Chondrocyte (in vitro differentiated cells): Measurements from ENCODE around the gene ZDHHC7. TPM values are rescaled to one million over a fixed set of nuclear protein-coding genes. Genes with fewer than 3 reads are reported as not detected.
A peak's percentile ranks its signal among the peaks of the same experiment; 100 is the strongest.

Experiments used
- DNase-seq: peaks from one replicate; pipeline ENCODE4 v3.0.0; 2021; ENCODE audit warnings: mixed read lengths, low spot score
- H3K27ac Mint-ChIP-seq: one replicate; pipeline ENCODE4 v1.8.0; 2021; ENCODE audit warnings: mild to moderate bottlenecking, moderate library complexity, mixed read lengths; ENCODE audit not compliant: unreplicated experiment
- H3K27me3 Mint-ChIP-seq: 2 replicates; pipeline ENCODE4 v1.8.0; 2021; ENCODE audit warnings: low read depth, mixed read lengths
- H3K36me3 Mint-ChIP-seq: 2 replicates; pipeline ENCODE4 v1.8.0; 2021; ENCODE audit warnings: low read depth, mixed read lengths
- H3K4me1 Mint-ChIP-seq: 2 replicates; pipeline ENCODE4 v1.8.0; 2021; ENCODE audit warnings: low read depth, mild to moderate bottlenecking, mixed read lengths
- H3K4me3 Mint-ChIP-seq: one replicate; pipeline ENCODE4 v1.8.0; 2021; ENCODE audit warnings: mild to moderate bottlenecking, moderate library complexity, mixed read lengths; ENCODE audit not compliant: unreplicated experiment
- H3K9me3 Mint-ChIP-seq: 2 replicates; pipeline ENCODE4 v1.8.0; 2021; ENCODE audit warnings: low read depth, mixed read lengths
- CTCF ChIP-seq: fragments of 200-600 bp; sonication (generic); IDR thresholded peaks from 2 replicates; pipeline ENCODE4 v1.5.0; 2021; ENCODE audit warnings: antibody characterized with exemption, mild to moderate bottlenecking, moderate library complexity
- total RNA-seq: library from RNA; stranded (reverse); gene quantifications from 3 replicates; pipeline ENCODE4 v1.2.1, GENCODE V29; 2021

ZDHHC7 gene
- total RNA-seq, 1 donor from 2014 or later: 50.2 TPM

DNA sequence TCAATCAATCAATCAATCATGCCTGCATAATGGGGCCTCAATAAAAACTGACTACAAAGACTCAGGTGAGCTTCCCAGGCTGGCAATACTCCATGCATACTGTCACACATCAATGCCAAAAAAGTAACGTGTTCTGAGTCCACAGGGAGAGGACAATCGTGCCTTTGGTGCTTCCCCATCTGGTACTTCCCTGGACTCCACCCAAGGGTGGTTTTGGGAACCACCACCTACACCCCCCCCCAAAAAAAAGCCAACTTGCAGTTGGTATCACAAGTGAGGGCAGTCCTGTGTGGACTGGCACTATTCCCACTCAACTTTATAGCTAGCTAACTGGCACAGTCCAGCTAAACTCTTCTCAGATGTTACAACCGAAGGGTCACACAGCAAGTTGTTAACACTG, 3.1 kb downstream of the ZDHHC7 start:
- Mint-ChIP-seq H3K27ac (no peak overlapping the region), H3K36me3 (no peaks in the 10 kb centered on the region), H3K9me3 (no peaks in the 10 kb centered on the region), H3K4me1 (peaks cover 70% of the 10 kb centered on the region), H3K4me3 (no peak overlapping the region), H3K27me3 (no peaks in the 10 kb centered on the region)
- TF ChIP-seq CTCF: no peak
- no peak for DNase-seq

DNA sequence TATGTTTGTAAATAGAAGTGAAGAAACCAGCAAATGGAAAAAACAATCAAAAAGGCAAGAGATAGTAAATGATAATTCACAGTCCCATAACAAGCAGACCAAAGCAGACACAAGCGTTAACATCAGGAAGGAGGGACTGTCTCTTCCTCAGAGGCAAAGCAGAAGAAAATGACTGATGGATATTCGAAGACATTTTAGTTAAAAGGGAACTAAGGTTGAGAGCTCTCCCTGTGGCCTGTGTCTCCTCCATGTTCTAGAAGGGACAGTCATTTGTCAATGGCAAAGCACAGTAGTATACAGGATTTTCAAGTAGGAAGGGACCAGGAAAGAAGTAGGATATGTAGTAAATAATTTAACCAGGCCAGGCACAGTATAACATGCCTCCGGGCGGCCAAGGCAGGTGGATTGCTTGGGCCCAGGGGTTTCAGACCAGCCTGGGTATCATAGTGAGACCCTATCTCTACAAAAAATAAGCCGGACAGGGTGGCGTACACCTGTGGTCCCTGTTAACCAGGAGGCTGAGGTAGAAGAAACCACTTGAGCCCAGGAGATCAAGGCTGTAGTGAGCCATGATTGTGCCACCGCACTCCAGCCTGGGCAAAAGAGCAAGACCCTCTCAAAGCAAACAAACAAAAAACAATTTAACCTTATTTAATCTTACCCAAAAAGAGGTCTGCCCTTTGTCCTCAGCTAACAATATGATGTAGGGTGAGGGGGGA, 3.7 kb downstream of the ZDHHC7 start:
- no peak for DNase-seq
- peaks cover 76% of the 10 kb centered on the region for H3K4me1 Mint-ChIP-seq
- peak overlapping the region; percentile 72 for H3K27ac Mint-ChIP-seq
- no peak overlapping the region for H3K4me3 Mint-ChIP-seq
- H3K27me3 Mint-ChIP-seq: no peaks in the 10 kb centered on the region
- H3K9me3 Mint-ChIP-seq: no peaks in the 10 kb centered on the region
- TF ChIP-seq CTCF: no peak
- H3K36me3 Mint-ChIP-seq: no peaks in the 10 kb centered on the region

DNA sequence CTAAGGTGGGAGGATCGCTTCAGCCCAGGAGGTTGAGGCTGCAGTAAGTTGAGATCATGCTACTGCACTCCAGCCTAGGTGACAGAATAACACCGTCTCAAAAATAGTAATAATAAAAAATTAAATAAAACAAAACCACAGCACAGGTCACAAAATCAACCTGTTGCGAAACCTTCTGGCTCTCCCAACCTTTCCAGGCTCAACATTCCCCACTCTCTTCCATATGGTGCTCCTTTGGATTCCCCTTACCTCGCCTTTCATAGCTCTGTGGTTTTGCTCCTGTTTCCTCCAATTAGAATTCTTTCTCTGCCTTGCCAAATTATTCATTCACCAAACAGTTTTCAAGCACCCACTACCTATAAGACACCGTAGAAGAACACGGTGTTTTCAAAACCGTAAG, 4.7 kb downstream of the ZDHHC7 start:
- Mint-ChIP-seq H3K9me3 (no peaks in the 10 kb centered on the region), H3K27ac (peak overlapping the region; percentile 57), H3K27me3 (no peaks in the 10 kb centered on the region), H3K36me3 (no peaks in the 10 kb centered on the region), H3K4me1 (peaks cover 78% of the 10 kb centered on the region), H3K4me3 (no peak overlapping the region)
- TF ChIP-seq CTCF: no peak
- no peak for DNase-seq

- Mint-ChIP-seq H3K4me3 (peak overlapping the region; percentile 26), H3K4me1 (peaks cover 85% of the 10 kb centered on the region)
These were observed 5.9 kb downstream of the ZDHHC7 start for GRCh38 chr16:85005285-85006069.

More at GRCh38 chr16:85005285-85006069, 5.9 kb downstream of the ZDHHC7 start:
- Mint-ChIP-seq H3K27me3 (no peaks in the 10 kb centered on the region), H3K27ac (peak overlapping the region; percentile 99), H3K9me3 (no peaks in the 10 kb centered on the region), H3K36me3 (no peaks in the 10 kb centered on the region)
- TF ChIP-seq CTCF: no peak
- no peak for DNase-seq
